Body of pancreas (tissue), 4 donors: Measurements from ENCODE around the gene AREG. TPM values are rescaled to one million over a fixed set of nuclear protein-coding genes. Genes with fewer than 3 reads are reported as not detected.

Experiments
- ATAC-seq: fragments of 150-250 bp; one replicate; pipeline ENCODE4 v1.9.1; 2016
- DNase-seq, 4 donors: peaks; one replicate each; pipeline ENCODE4 v3.0.0-alpha.2; 2019
- H3K27ac ChIP-seq, 4 donors: fragments of 200-600 bp; sonication (generic); 1 replicate in 3 of 4; 2 replicates in 1 of 4; pipeline versions ENCODE4 v1.5.1 to v1.6.1; 2016 to 2019; ENCODE audit warnings: mild to moderate bottlenecking in 1 of 4, mixed read lengths in 1 of 4, moderate library complexity in 1 of 4
- H3K27me3 ChIP-seq, 2 donors: fragments of 200-600 bp; sonication (generic); one replicate each; pipeline ENCODE4 v1.6.0; 2016; ENCODE audit warnings: mild to moderate bottlenecking in 1 of 2
- H3K36me3 ChIP-seq, 2 donors: fragments of 200-600 bp; sonication (generic); replicated peaks in 1 of 2; 2 replicates each; pipeline ENCODE4 v1.5.1; 2016; ENCODE audit warnings: low read depth in 2 of 2; ENCODE audit not compliant: insufficient read depth in 1 of 2
- H3K4me1 ChIP-seq: fragments of 200-600 bp; sonication (generic); one replicate; pipeline ENCODE4 v1.6.0; 2016
- H3K4me3 ChIP-seq, 2 donors: fragments of 200-600 bp; sonication (generic); 1 replicate in 1 of 2; 2 replicates in 1 of 2; pipeline ENCODE4 v1.5.1; 2016 to 2019
- H3K9me3 ChIP-seq, 3 donors: fragments of 200-600 bp; sonication (generic); 1 replicate in 2 of 3; 2 replicates in 1 of 3; pipeline ENCODE4 v1.5.1; 2016
- CTCF ChIP-seq, 7 experiments: fragments of 450-650 bp in 4 of 7; fragments of 200-600 bp in 3 of 7; sonication (generic) in 3 of 7; IDR thresholded peaks; one replicate each; pipeline ENCODE4 v1.5.1; 2016 to 2019; ENCODE audit warnings: antibody characterized with exemption in 7 of 7
- POLR2A ChIP-seq, 3 donors: fragments of 450-650 bp; IDR thresholded peaks; one replicate each; pipeline ENCODE4 v1.6.1; 2016; ENCODE audit warnings: antibody characterized with exemption in 3 of 3, mild to moderate bottlenecking in 2 of 3
- WGBS, 2 donors: methylation state at CpG; one replicate each; pipeline ENCODE4 v1.1.5; 2017; 5-methylcytosine and 5-hydroxymethylcytosine counted together
- intact Hi-C: fragments of 100-400 bp; cut with DNase I; formaldehyde crosslinking; loops from one replicate; pipeline ENCODE4 v1.15.1; 2023
- total RNA-seq, 2 donors: library from RNA; depleted of rRNA; stranded (reverse); fragments of >200 nt; gene quantifications; one replicate each; pipeline ENCODE4 v1.1.0, GENCODE V29; 2016

AREG gene
- total RNA-seq, 2 donors from 2014 or later = 4.9 to 5.6 TPM

GRCh38 chr4:74481891-74482609 is 37.1 kb downstream of the AREG start:
- no peak for ATAC-seq
- intact Hi-C loops = no loop called here
- H3K4me3 ChIP-seq = no peak overlapping the region
- no peak overlapping the region for H3K27ac ChIP-seq
- no peaks in the 10 kb centered on the region for H3K36me3 ChIP-seq
- WGBS, 2 donors = 89 to 91% methylated on average over 3 of the region's 3 CpGs
- H3K9me3 ChIP-seq = no peaks in the 10 kb centered on the region
- no peak for DNase-seq
- no peaks in the 10 kb centered on the region for H3K4me1 ChIP-seq
- no peaks in the 10 kb centered on the region for H3K27me3 ChIP-seq
- TF ChIP-seq POLR2A (IDR thresholded peaks at IDR 0.05) (no peak), CTCF (IDR thresholded peaks at IDR 0.05) (no peak)

GRCh38 chr4:74483226-74483911 is 38.4 kb downstream of the AREG start:
- Histone ChIP-seq H3K36me3 (no peaks in the 10 kb centered on the region), H3K27ac (no peak overlapping the region), H3K9me3 (no peaks in the 10 kb centered on the region), H3K4me3 (no peak overlapping the region), H3K27me3 (no peaks in the 10 kb centered on the region), H3K4me1 (no peaks in the 10 kb centered on the region)
- intact Hi-C loops = no loop called here
- 65 to 73% methylated on average over 6 of the region's 6 CpGs for WGBS, 2 donors
- DNase-seq (no peak), ATAC-seq (no peak)
- TF ChIP-seq POLR2A (IDR thresholded peaks at IDR 0.05) (no peak), CTCF (IDR thresholded peaks at IDR 0.05) (no peak)

GRCh38 chr4:74486905-74487304 is 42.0 kb downstream of the AREG start:
- Histone ChIP-seq H3K4me3 (no peak overlapping the region), H3K4me1 (no peaks in the 10 kb centered on the region), H3K27me3 (no peaks in the 10 kb centered on the region), H3K9me3 (no peaks in the 10 kb centered on the region), H3K36me3 (no peaks in the 10 kb centered on the region), H3K27ac (no peak overlapping the region)
- intact Hi-C loops = no loop called here
- DNase-seq (no peak), ATAC-seq (no peak)
- no peak for TF ChIP-seq POLR2A (IDR thresholded peaks at IDR 0.05)
- no peak for TF ChIP-seq CTCF (IDR thresholded peaks at IDR 0.05)
- WGBS, 2 donors = 94 to 98% methylated on average over 2 of the region's 2 CpGs

- Histone ChIP-seq H3K36me3 (no peaks in the 10 kb centered on the region), H3K27me3 (no peaks in the 10 kb centered on the region), H3K4me1 (no peaks in the 10 kb centered on the region), H3K9me3 (no peaks in the 10 kb centered on the region), H3K27ac (no peak overlapping the region), H3K4me3 (no peak overlapping the region)
- DNase-seq (no peak), ATAC-seq (no peak)
- intact Hi-C loops = no loop called here
- no peak for TF ChIP-seq POLR2A (IDR thresholded peaks at IDR 0.05)
- TF ChIP-seq CTCF (IDR thresholded peaks at IDR 0.05) = no peak
- 74 to 81% methylated on average over 1 of the region's 1 CpG for WGBS, 2 donors
Measured at GRCh38 chr4:74487771-74488170, 42.8 kb downstream of the AREG start.
